Stimulated activated CD8-positive, alpha-beta memory T cell treated with anti-CD3 and anti-CD28 coated beads, Interleukin-15, amount 100 ng/mL, for 24 hours (primary cell): ENCODE results near the gene KCNQ5.

Experiments used
- DNase-seq: peaks from one replicate; pipeline ENCODE4 v3.0.0-alpha.2; 2020; ENCODE audit warnings: low read depth

Gene KCNQ5

GRCh38 chr6:72639920-72640614, 18.2 kb downstream of the KCNQ5 start:
- DNase-seq = no peak

GRCh38 chr6:72640615-72640930, 18.7 kb downstream of the KCNQ5 start:
- no peak for DNase-seq

GRCh38 chr6:72642435-72642834, 20.6 kb downstream of the KCNQ5 start:
- DNase-seq = no peak

GRCh38 chr6:72643214-72643613, 21.4 kb downstream of the KCNQ5 start:
- no peak for DNase-seq

- no peak for DNase-seq
These were observed 25.0 kb downstream of the KCNQ5 start for GRCh38 chr6:72646604-72647485.

GRCh38 chr6:72647489-72647888, 25.6 kb downstream of the KCNQ5 start:
- DNase-seq = no peak

- DNase-seq = no peak
These were observed 27.4 kb downstream of the KCNQ5 start for GRCh38 chr6:72649032-72649984.

- no peak for DNase-seq
These were observed 28.3 kb downstream of the KCNQ5 start for GRCh38 chr6:72650081-72650745.

GRCh38 chr6:72651174-72651573, 29.3 kb downstream of the KCNQ5 start:
- DNase-seq = no peak

- no peak for DNase-seq
These were observed 30.4 kb downstream of the KCNQ5 start for GRCh38 chr6:72651967-72652956.

GRCh38 chr6:72653026-72653425, 31.2 kb downstream of the KCNQ5 start:
- no peak for DNase-seq

- DNase-seq = no peak
These were observed 32.3 kb downstream of the KCNQ5 start for GRCh38 chr6:72654071-72654621.

GRCh38 chr6:72657407-72658197, 35.7 kb downstream of the KCNQ5 start:
- DNase-seq = no peak

- DNase-seq = no peak
These were observed 37.9 kb downstream of the KCNQ5 start for GRCh38 chr6:72659754-72660153.

- no peak for DNase-seq
These were observed 39.5 kb downstream of the KCNQ5 start for GRCh38 chr6:72661411-72661810.

GRCh38 chr6:72665599-72665998, 43.7 kb downstream of the KCNQ5 start:
- no peak for DNase-seq

GRCh38 chr6:72669324-72669723, 47.5 kb downstream of the KCNQ5 start:
- no peak for DNase-seq

- no peak for DNase-seq
These were observed 51.0 kb downstream of the KCNQ5 start for GRCh38 chr6:72672906-72673305.

GRCh38 chr6:72674842-72675241, 53.0 kb downstream of the KCNQ5 start:
- no peak for DNase-seq
